GM13977 (cell line): ENCODE measurements around the gene POFUT2.

Experiments
- DNase-seq: peaks from one replicate; pipeline ENCODE4 v3.0.0; 2012; ENCODE audit warnings: low spot score
- in situ Hi-C: fragments of 300-500 bp; cut with MboI; formaldehyde crosslinking; loops from one replicate; pipeline ENCODE4 v1.12.0; 2022; ENCODE audit warnings: low sequenced_read_pairs, low pct_unique_long_range_greater_than_20kb, mixed read lengths, inconsistent platforms; ENCODE audit not compliant: unreplicated experiment
- TF ChIP-seq, protein P1 (sequence below): IDR thresholded peaks from 2 replicates; pipeline ENCODE4 v1.5.1; 2012; ENCODE audit warnings: mild to moderate bottlenecking, control low read depth; ENCODE audit not compliant: insufficient read depth; ENCODE audit errors: extremely low read depth, missing control alignments

Gene POFUT2

GRCh38 chr21:45305836-45306235, 18.1 kb upstream of the POFUT2 start:
- in situ Hi-C loops, result no loop called here
- TF ChIP-seq, protein P1, sequence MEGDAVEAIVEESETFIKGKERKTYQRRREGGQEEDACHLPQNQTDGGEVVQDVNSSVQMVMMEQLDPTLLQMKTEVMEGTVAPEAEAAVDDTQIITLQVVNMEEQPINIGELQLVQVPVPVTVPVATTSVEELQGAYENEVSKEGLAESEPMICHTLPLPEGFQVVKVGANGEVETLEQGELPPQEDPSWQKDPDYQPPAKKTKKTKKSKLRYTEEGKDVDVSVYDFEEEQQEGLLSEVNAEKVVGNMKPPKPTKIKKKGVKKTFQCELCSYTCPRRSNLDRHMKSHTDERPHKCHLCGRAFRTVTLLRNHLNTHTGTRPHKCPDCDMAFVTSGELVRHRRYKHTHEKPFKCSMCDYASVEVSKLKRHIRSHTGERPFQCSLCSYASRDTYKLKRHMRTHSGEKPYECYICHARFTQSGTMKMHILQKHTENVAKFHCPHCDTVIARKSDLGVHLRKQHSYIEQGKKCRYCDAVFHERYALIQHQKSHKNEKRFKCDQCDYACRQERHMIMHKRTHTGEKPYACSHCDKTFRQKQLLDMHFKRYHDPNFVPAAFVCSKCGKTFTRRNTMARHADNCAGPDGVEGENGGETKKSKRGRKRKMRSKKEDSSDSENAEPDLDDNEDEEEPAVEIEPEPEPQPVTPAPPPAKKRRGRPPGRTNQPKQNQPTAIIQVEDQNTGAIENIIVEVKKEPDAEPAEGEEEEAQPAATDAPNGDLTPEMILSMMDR, result no peak
- no peak for DNase-seq

GRCh38 chr21:45304945-45305344, 17.2 kb upstream of the POFUT2 start:
- TF ChIP-seq, protein P1, result no peak
- in situ Hi-C loops, result no loop called here
- no peak for DNase-seq

DNA sequence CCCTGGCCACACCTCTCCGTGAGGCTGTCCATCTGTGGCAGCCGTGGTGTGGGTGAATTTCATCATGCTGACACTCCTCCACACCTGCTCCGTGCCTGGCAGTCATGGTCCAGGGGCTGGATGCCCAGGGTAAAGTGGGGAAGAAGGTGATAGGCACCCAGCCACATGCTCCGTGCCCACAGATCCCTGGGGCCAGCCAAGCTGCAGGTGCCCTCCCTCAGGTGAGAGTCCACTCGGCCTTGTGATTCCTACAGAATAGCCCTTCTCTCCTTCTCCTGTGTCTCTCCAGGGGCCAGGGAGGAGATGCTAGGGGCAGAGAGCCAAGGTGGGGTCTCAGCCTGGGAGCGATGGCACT, 16.8 kb upstream of the POFUT2 start:
- TF ChIP-seq, protein P1, result no peak
- no peak for DNase-seq
- in situ Hi-C loops, result no loop called here

DNA sequence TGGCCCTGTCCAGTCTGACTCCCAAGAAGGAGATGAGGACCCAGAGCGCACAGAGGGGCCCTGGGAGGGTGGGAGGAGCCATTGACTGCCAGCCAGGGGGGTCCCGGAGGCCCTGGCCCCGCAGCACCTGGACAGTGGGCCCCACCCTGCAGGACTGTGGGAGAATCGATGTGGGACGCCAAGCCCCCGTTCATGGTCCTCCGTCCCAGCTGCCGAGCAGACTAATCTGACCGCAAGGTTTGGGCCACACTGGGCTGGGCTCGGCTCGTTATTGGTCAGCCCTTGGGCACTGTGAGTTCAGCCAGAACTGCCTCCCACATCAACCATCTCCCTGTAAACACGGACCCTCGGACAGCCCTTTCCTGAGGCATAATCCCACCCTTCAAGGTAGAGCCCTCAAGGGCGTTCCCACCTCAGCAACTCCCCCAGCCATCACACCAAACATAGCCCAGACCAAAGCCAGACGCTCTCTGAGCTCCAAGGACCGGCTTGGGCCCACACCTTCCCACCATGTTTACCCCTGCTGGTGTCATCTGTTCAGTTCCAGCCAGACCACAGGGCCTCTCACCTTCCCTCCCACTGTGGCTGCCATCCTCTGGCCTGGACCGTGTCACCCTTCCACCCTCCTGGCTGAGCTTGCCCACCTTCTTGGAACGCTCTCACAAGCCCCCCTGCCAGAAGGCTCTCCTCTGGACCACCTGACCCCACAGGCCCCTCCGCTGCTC, 16.2 kb upstream of the POFUT2 start:
- in situ Hi-C loops, result no loop called here
- TF ChIP-seq, protein P1, result no peak

GRCh38 chr21:45303091-45303615, 15.5 kb upstream of the POFUT2 start:
- TF ChIP-seq, protein P1, result no peak
- in situ Hi-C loops, result no loop called here
- no peak for DNase-seq

More for the DNA sequence above, 16.2 kb upstream of the POFUT2 start:
- no peak for DNase-seq

GRCh38 chr21:45302082-45303061, 14.7 kb upstream of the POFUT2 start:
- in situ Hi-C loops, result no loop called here
- TF ChIP-seq, protein P1, result no peak
- no peak for DNase-seq
